OCI-LY7 (cell line): Measurements from ENCODE around the gene CTNNA3. TPM values are rescaled to one million over a fixed set of nuclear protein-coding genes. Genes with fewer than 3 reads are reported as not detected.

ENCODE experiments used
- BruUV-seq: library from RNA; stranded (reverse); fragments of 400-500 nt; replicated peaks from 2 replicates; lab custom pipeline; 2021; lab: Mats Ljungman, UMichigan
- CTCF ChIA-PET: fragments of 300-600 bp; sonication (Branson Sonifier 250); formaldehyde crosslinking; loops from one replicate; lab custom pipeline; 2022; ENCODE audit warnings: antibody characterized with exemption; ENCODE audit not compliant: unreplicated experiment; lab: Charles Lee
- POLR2A ChIA-PET: fragments of 300-600 bp; sonication (Branson Sonifier 250); formaldehyde crosslinking; loops from one replicate; lab custom pipeline; 2022; ENCODE audit warnings: antibody characterized with exemption; lab: Charles Lee
- DNase-seq: peaks from one replicate; pipeline ENCODE4 v3.0.0-alpha.2; 2015; ENCODE audit warnings: low spot score
- H2AFZ ChIP-seq: fragments of 200-600 bp; sonication (generic), shearing (Covaris generic); 2 replicates; pipeline ENCODE4 v1.6.1; 2014; ENCODE audit warnings: mild to moderate bottlenecking, antibody characterized with exemption, low read length, moderate library complexity
- H3K27ac ChIP-seq: fragments of 200-600 bp; sonication (generic); 2 replicates; pipeline ENCODE4 v1.5.1; 2014; ENCODE audit warnings: mixed run types, low read depth, mild to moderate bottlenecking, moderate library complexity, low read length, inconsistent platforms; ENCODE audit not compliant: poor library complexity, severe bottlenecking
- H3K36me3 ChIP-seq: fragments of 200-600 bp; sonication (generic); 2 replicates; pipeline ENCODE4 v1.6.1; 2014; ENCODE audit warnings: mild to moderate bottlenecking, antibody characterized with exemption, low read length, moderate library complexity, mixed read lengths; ENCODE audit not compliant: insufficient read depth
- H3K4me1 ChIP-seq: fragments of 200-600 bp; sonication (generic); 2 replicates; pipeline ENCODE4 v1.5.1; 2014; ENCODE audit warnings: mild to moderate bottlenecking, low read length; ENCODE audit not compliant: insufficient read depth, poor library complexity, severe bottlenecking
- H3K4me2 ChIP-seq: fragments of 200-600 bp; sonication (generic); 2 replicates; pipeline ENCODE4 v1.6.1; 2014; ENCODE audit warnings: mild to moderate bottlenecking, low read length
- H3K4me3 ChIP-seq: fragments of 200-600 bp; sonication (generic); 2 replicates; pipeline ENCODE4 v1.5.1; 2014; ENCODE audit warnings: mild to moderate bottlenecking, low read depth, low read length; ENCODE audit not compliant: poor library complexity, severe bottlenecking
- H3K79me2 ChIP-seq: fragments of 200-600 bp; sonication (generic); 2 replicates; pipeline ENCODE4 v1.6.1; 2016; ENCODE audit warnings: low read depth, mild to moderate bottlenecking, low read length, moderate library complexity, mixed read lengths; ENCODE audit not compliant: insufficient read depth
- H3K9me2 ChIP-seq: fragments of 200-600 bp; sonication (generic); 2 replicates; pipeline ENCODE4 v1.6.1; 2016; ENCODE audit warnings: mild to moderate bottlenecking, low read length, mixed read lengths; ENCODE audit not compliant: insufficient read depth
- H3K9me3 ChIP-seq: fragments of 200-600 bp; sonication (generic); 2 replicates; pipeline ENCODE4 v1.6.1; 2014; ENCODE audit warnings: mild to moderate bottlenecking, mixed run types, low read length, mixed read lengths
- H4K20me1 ChIP-seq: fragments of 200-600 bp; sonication (generic); 2 replicates; pipeline ENCODE4 v1.6.1; 2014; ENCODE audit warnings: mild to moderate bottlenecking, antibody characterized with exemption, low read length, moderate library complexity, mixed read lengths; ENCODE audit not compliant: insufficient read depth
- CTCF ChIP-seq: fragments of 200-600 bp; sonication (generic); conservative IDR thresholded peaks from 2 replicates; pipeline ENCODE4 v1.5.1; 2014; ENCODE audit warnings: mild to moderate bottlenecking, antibody characterized with exemption, low read length, moderate library complexity, mixed read lengths
- EZH2phosphoT487 ChIP-seq: fragments of 200-600 bp; sonication (generic); IDR thresholded peaks from 2 replicates; pipeline ENCODE4 v1.6.1; 2018; ENCODE audit warnings: low read depth, borderline replicate concordance, mild to moderate bottlenecking, mixed run types, antibody characterized with exemption, low read length, moderate library complexity, mixed read lengths
- intact Hi-C: fragments of 100-400 bp; cut with micrococcal nuclease; formaldehyde crosslinking; loops from one replicate; pipeline ENCODE4 v1.10.0; 2022; ENCODE audit not compliant: unreplicated experiment
- total RNA-seq, 2 experiments: library from RNA; depleted of rRNA in 1 of 2; stranded (reverse); fragments of >200 nt in 1 of 2; shearing (Covaris generic) in 1 of 2; gene quantifications; 2 replicates each; pipeline ENCODE4 v1.2.3, GENCODE V29; 2014 to 2022

CTNNA3 gene
- total RNA-seq, 2 experiments from 2014 or later = not detected

GRCh38 chr10:67050415-67050814, 645.6 kb downstream of the CTNNA3 start:
- Histone ChIP-seq H3K9me2 (no peaks in the 10 kb centered on the region), H3K79me2 (no peaks in the 10 kb centered on the region), H3K4me2 (no peak overlapping the region), H3K36me3 (no peaks in the 10 kb centered on the region), H3K27ac (no peak overlapping the region), H3K9me3 (no peaks in the 10 kb centered on the region), H3K4me1 (no peaks in the 10 kb centered on the region), H3K4me3 (no peak overlapping the region), H4K20me1 (no peaks in the 10 kb centered on the region; the same call in 1 of the 2 replicates), H2AFZ (no peak overlapping the region)
- no peak for DNase-seq
- POLR2A ChIA-PET = interaction anchor here (0.7 kb wide), 1 partner anchor 8 kb away, joined by 3 read pairs; no protein-coding TSS in a partner anchor
- no peak for TF ChIP-seq EZH2phosphoT487
- TF ChIP-seq CTCF = no peak
- CTCF ChIA-PET = no interaction called here
- no TSS peak for BruUV-seq
- intact Hi-C loops = no loop called here

- H3K4me3 ChIP-seq = no peak overlapping the region
- H4K20me1 ChIP-seq = no peaks in the 10 kb centered on the region
- intact Hi-C loops = no loop called here
- no peaks in the 10 kb centered on the region for H3K9me2 ChIP-seq
- TF ChIP-seq CTCF = no peak
- TF ChIP-seq EZH2phosphoT487 = no peak
- H3K4me2 ChIP-seq = no peak overlapping the region
- H3K36me3 ChIP-seq = no peaks in the 10 kb centered on the region
- BruUV-seq = no TSS peak
- H3K9me3 ChIP-seq = no peaks in the 10 kb centered on the region
- H3K79me2 ChIP-seq = no peaks in the 10 kb centered on the region
- POLR2A ChIA-PET = no interaction called here
- no peak overlapping the region for H3K27ac ChIP-seq
- CTCF ChIA-PET = no interaction called here
- no peak for DNase-seq
- H3K4me1 ChIP-seq = no peaks in the 10 kb centered on the region
- H2AFZ ChIP-seq = no peak overlapping the region
Measured at GRCh38 chr10:67049988-67050387, 646.0 kb downstream of the CTNNA3 start.

GRCh38 chr10:67046507-67046906, 649.5 kb downstream of the CTNNA3 start:
- CTCF ChIA-PET = no interaction called here
- BruUV-seq = no TSS peak
- Histone ChIP-seq H3K9me2 (no peaks in the 10 kb centered on the region), H3K9me3 (no peaks in the 10 kb centered on the region), H3K4me1 (no peaks in the 10 kb centered on the region), H3K4me2 (no peak overlapping the region), H3K27ac (no peak overlapping the region), H3K36me3 (no peaks in the 10 kb centered on the region), H3K79me2 (no peaks in the 10 kb centered on the region), H2AFZ (no peak overlapping the region), H4K20me1 (no peaks in the 10 kb centered on the region), H3K4me3 (no peak overlapping the region)
- POLR2A ChIA-PET = no interaction called here
- TF ChIP-seq CTCF = no peak
- TF ChIP-seq EZH2phosphoT487 = no peak
- no peak for DNase-seq
- intact Hi-C loops = no loop called here
